Measurements from ENCODE around the gene MYOZ3.

Gene MYOZ3

GRCh38 chr5:150706776-150707390, 45.8 kb downstream of the MYOZ3 start:
- DNase-seq = no peak

GRCh38 chr5:150710165-150710564, 49.1 kb downstream of the MYOZ3 start:
- no peak for DNase-seq

GRCh38 chr5:150723845-150724244, 62.8 kb downstream of the MYOZ3 start:
- DNase-seq = no peak

Measured in T1000 (cell line).